Endothelial cell of umbilical vein (primary cell): Measurements from ENCODE around the gene COX5B. TPM values are rescaled to one million over a fixed set of nuclear protein-coding genes. Genes with fewer than 3 reads are reported as not detected.
A peak's percentile ranks its signal among the peaks of the same experiment; 100 is the strongest.
"Not testable (repeated sequence)": the region's sequence is repeated elsewhere in the genome, so short reads cannot be mapped to it uniquely, and the experiment has no call there.

Experiments
- BruUV-seq: library from RNA; stranded (reverse); fragments of 400-500 nt; replicated peaks from 2 replicates; lab custom pipeline; 2021; lab: Mats Ljungman, UMichigan
- CTCF ChIA-PET: fragments of 300-600, 350-600 bp; sonication (Branson Sonifier 250); formaldehyde crosslinking; loops from one replicate; lab custom pipeline; 2021; ENCODE audit warnings: antibody characterized with exemption, inconsistent platforms; lab: Charles Lee
- POLR2A ChIA-PET: fragments of 300-600, 350-600 bp; sonication (Branson Sonifier 250); formaldehyde crosslinking; loops from one replicate; lab custom pipeline; 2021; ENCODE audit warnings: antibody characterized with exemption, inconsistent platforms; lab: Charles Lee
- DNase-seq: peaks from one replicate; pipeline ENCODE4 v3.0.0-alpha.2; 2011; ENCODE audit warnings: low read depth, low spot score
- FAIRE-seq: peaks from 2 replicates; lab custom pipeline; 2011; peaks lifted over from hg19 to GRCh38; lab: Jason Lieb, UNC
- H2AFZ ChIP-seq: 2 replicates; pipeline ENCODE4 v1.6.0; 2012; ENCODE audit warnings: low read depth, low read length, control low read depth, inconsistent platforms
- H3K27ac ChIP-seq: 2 replicates; pipeline ENCODE4 v1.5.1; 2011; ENCODE audit warnings: low read depth, mild to moderate bottlenecking, control low read depth, low read length, moderate library complexity; ENCODE audit not compliant: insufficient read depth
- H3K27me3 ChIP-seq, 2 experiments: 2 replicates each; pipeline versions ENCODE4 v1.6.0 to v1.6.1; 2011; ENCODE audit warnings: low read length in 2 of 2, mixed read lengths in 1 of 2; ENCODE audit not compliant: control insufficient read depth in 2 of 2, insufficient read depth in 2 of 2
- H3K36me3 ChIP-seq, 2 experiments: 2 replicates in 1 of 2; 3 replicates in 1 of 2; pipeline ENCODE4 v1.5.1; 2011; ENCODE audit warnings: low read length in 2 of 2, mild to moderate bottlenecking in 1 of 2, moderate library complexity in 1 of 2; ENCODE audit not compliant: control insufficient read depth in 2 of 2, insufficient read depth in 2 of 2; ENCODE audit errors: extremely low read depth in 1 of 2
- H3K4me1 ChIP-seq: 3 replicates; pipeline ENCODE4 v1.5.1; 2011; ENCODE audit warnings: mild to moderate bottlenecking, low read length; ENCODE audit not compliant: control insufficient read depth, insufficient read depth; ENCODE audit errors: extremely low read depth
- H3K4me2 ChIP-seq: 2 replicates; pipeline ENCODE4 v1.6.1; 2011; ENCODE audit warnings: low read length, control low read depth, mixed read lengths; ENCODE audit not compliant: insufficient read depth
- H3K4me3 ChIP-seq, 3 experiments: fragments of 200-600 bp in 1 of 3; sonication (generic), shearing (Covaris generic) in 1 of 3; replicated peaks in 1 of 3; 2 replicates each; pipeline ENCODE4 v1.5.1; 2011 to 2016; ENCODE audit warnings: control low read depth in 3 of 3, low read length in 3 of 3, mild to moderate bottlenecking in 2 of 3, inconsistent platforms in 1 of 3, low read depth in 1 of 3, moderate library complexity in 1 of 3; ENCODE audit not compliant: insufficient read depth in 1 of 3
- H3K79me2 ChIP-seq: 2 replicates; pipeline ENCODE4 v1.6.0; 2012; ENCODE audit warnings: low read length, inconsistent platforms; ENCODE audit not compliant: control insufficient read depth, insufficient read depth
- H3K9ac ChIP-seq: replicated peaks from 2 replicates; pipeline ENCODE3; 2011; ENCODE audit warnings: low read length, control low read depth; ENCODE audit not compliant: insufficient read depth; ENCODE audit errors: extremely low read depth
- H3K9me1 ChIP-seq: replicated peaks from 3 replicates; pipeline ENCODE4 v1.6.0; 2011; ENCODE audit warnings: mild to moderate bottlenecking, low read length; ENCODE audit not compliant: control insufficient read depth, insufficient read depth; ENCODE audit errors: extremely low read depth
- H3K9me3 ChIP-seq: replicated peaks from 2 replicates; pipeline ENCODE4 v1.5.1; 2012; ENCODE audit warnings: low read length, inconsistent platforms; ENCODE audit not compliant: control insufficient read depth, insufficient read depth
- H4K20me1 ChIP-seq: replicated peaks from 2 replicates; pipeline ENCODE3; 2011; ENCODE audit warnings: mild to moderate bottlenecking, low read length; ENCODE audit not compliant: control insufficient read depth, insufficient read depth; ENCODE audit errors: extremely low read depth
- EZH2 ChIP-seq: IDR thresholded peaks from 2 replicates; pipeline ENCODE4 v1.6.1; 2012; ENCODE audit warnings: borderline replicate concordance, low read depth, mild to moderate bottlenecking, moderate library complexity, low read length, inconsistent platforms; ENCODE audit not compliant: severe bottlenecking
- FOS ChIP-seq: IDR thresholded peaks from 2 replicates; pipeline ENCODE4 v1.6.1; 2011; ENCODE audit warnings: mild to moderate bottlenecking, low read length, moderate library complexity, borderline replicate concordance; ENCODE audit not compliant: insufficient read depth
- GATA2 ChIP-seq: IDR thresholded peaks from 2 replicates; pipeline ENCODE4 v1.7.0; 2011; ENCODE audit warnings: low read depth, mild to moderate bottlenecking, moderate library complexity, mixed read lengths, low read length; ENCODE audit not compliant: insufficient read length, insufficient read depth
- JUN ChIP-seq: IDR thresholded peaks from 2 replicates; pipeline ENCODE4 v1.6.1; 2011; ENCODE audit warnings: borderline replicate concordance, low read depth; ENCODE audit not compliant: insufficient read length, insufficient read depth
- MYC ChIP-seq: IDR thresholded peaks from one replicate; pipeline ENCODE4 v1.6.1; 2011; ENCODE audit warnings: mild to moderate bottlenecking, low read depth, low read length
- POLR2A ChIP-seq: IDR thresholded peaks from 2 replicates; pipeline ENCODE4 v1.6.1; 2012; ENCODE audit warnings: low read depth, mild to moderate bottlenecking, control low read depth, low read length
- POLR2AphosphoS5 ChIP-seq: IDR thresholded peaks from 2 replicates; pipeline ENCODE4 v1.6.1; 2012; ENCODE audit warnings: low read depth, mild to moderate bottlenecking, control low read depth, low read length, moderate library complexity; ENCODE audit not compliant: insufficient read depth
- dilution Hi-C: fragments of 300-500 bp; cut with MboI; formaldehyde crosslinking; loops from one replicate; pipeline ENCODE4 v1.15.0; 2019; ENCODE audit warnings: low sequenced_read_pairs; ENCODE audit not compliant: extremely low pct_ligation_motif_present
- intact Hi-C: fragments of 100-400 bp; cut with micrococcal nuclease; formaldehyde crosslinking; loops from one replicate; pipeline ENCODE4 v1.10.0; 2022
- polyA plus RNA-seq, 4 experiments: library from polyadenylated mRNA; depleted of rRNA in 3 of 4; stranded (reverse) in 3 of 4; unstranded in 1 of 4; fragments of >200 nt; gene quantifications; 2 replicates each; pipeline versions ENCODE4 v1.2.1 to v1.2.3, GENCODE V29; 2011 to 2012; ENCODE audit warnings: missing spikeins in 1 of 4
- total RNA-seq: library from RNA; stranded (reverse); gene quantifications from 2 replicates; pipeline ENCODE4 v1.2.3, GENCODE V29; 2021
- TF ChIP-seq, protein P1 (sequence below), 2 donors: IDR thresholded peaks; 1 replicate in 1 of 2; 2 replicates in 1 of 2; pipeline ENCODE4 v1.5.1; 2011; ENCODE audit warnings: low read length in 2 of 2, mild to moderate bottlenecking in 2 of 2, moderate library complexity in 2 of 2, control low read depth in 1 of 2, inconsistent platforms in 1 of 2, low read depth in 1 of 2; ENCODE audit not compliant: insufficient read depth in 1 of 2; ENCODE audit errors: extremely low read depth in 1 of 2
- TF ChIP-seq, protein P2 (sequence below): IDR thresholded peaks from 2 replicates; pipeline ENCODE4 v1.6.1; 2011; ENCODE audit not compliant: insufficient read depth, insufficient read length

Gene COX5B
- total and polyA plus RNA-seq, 2 donors (not counting 3 experiments of a cell fraction or from before 2014, with no cell fraction given), result 167 to 329 TPM

DNA sequence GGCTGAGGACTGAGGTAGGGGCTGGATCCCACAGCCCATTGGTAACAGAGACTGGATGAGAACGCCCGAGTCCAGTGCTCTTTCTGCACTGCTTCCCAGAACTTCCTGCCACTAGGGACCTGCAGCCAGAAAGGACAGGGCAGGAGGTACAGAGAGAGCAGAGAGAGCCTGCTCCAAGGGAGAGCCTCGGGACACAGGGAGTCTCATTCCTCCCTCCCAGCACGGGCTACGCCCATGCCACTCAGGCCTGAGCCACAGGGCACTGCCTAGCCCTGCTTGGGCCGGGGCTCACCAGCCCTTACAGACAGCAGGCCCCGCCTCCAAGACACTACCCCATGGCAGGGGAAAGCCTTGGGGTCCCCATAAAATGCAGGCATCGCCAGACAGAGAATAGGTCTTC, 30.1 kb upstream of the COX5B start:
- H3K36me3 ChIP-seq, CTCF ChIA-PET, H2AFZ ChIP-seq, H3K27ac ChIP-seq, DNase-seq, H4K20me1 ChIP-seq, intact Hi-C loops, H3K4me2 ChIP-seq, H3K27me3 ChIP-seq, BruUV-seq, POLR2A ChIA-PET, dilution Hi-C loops, H3K9ac ChIP-seq, FAIRE-seq, H3K79me2 ChIP-seq, H3K4me1 ChIP-seq, H3K4me3 ChIP-seq, H3K9me3 ChIP-seq, H3K9me1 ChIP-seq: not testable (repeated sequence)

DNA sequence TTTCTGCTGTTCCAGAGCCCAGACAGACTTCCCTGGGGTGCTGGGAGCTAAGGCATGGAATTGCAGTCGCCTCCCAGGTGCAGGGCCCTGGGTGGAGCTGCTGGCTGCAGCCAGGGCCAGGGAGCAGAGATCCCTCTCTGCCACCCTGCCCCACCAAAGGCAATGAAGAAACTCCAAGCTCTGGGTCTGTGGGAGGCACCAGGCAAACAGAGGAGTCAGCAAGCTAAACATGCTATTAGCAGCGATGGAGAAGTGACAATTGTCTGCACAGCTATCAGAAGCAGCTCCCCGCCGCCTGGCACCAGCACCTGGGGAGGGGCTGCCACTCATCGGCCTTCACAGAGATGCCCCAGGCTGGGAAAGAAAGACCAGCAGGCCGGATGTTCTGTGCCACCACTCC, 28.0 kb upstream of the COX5B start:
- Histone ChIP-seq H4K20me1 (no peaks in the 10 kb centered on the region), H3K36me3 (no peaks in the 10 kb centered on the region), H3K4me1 (no peaks in the 10 kb centered on the region), H2AFZ (no peak overlapping the region), H3K27me3 (no peaks in the 10 kb centered on the region), H3K79me2 (no peaks in the 10 kb centered on the region), H3K9me1 (no peaks in the 10 kb centered on the region), H3K4me3 (no peak overlapping the region), H3K27ac (no peak overlapping the region), H3K9ac (no peak overlapping the region), H3K9me3 (no peaks in the 10 kb centered on the region), H3K4me2 (no peak overlapping the region)
- intact Hi-C loops, result no loop called here
- POLR2A ChIA-PET, result no interaction called here
- BruUV-seq, result no TSS peak
- dilution Hi-C loops, result no loop called here
- TF ChIP-seq POLR2A (no peak), POLR2AphosphoS5 (no peak), MYC (no peak), EZH2 (no peak), FOS (no peak), JUN (no peak), GATA2 (no peak)
- TF ChIP-seq, protein P1, sequence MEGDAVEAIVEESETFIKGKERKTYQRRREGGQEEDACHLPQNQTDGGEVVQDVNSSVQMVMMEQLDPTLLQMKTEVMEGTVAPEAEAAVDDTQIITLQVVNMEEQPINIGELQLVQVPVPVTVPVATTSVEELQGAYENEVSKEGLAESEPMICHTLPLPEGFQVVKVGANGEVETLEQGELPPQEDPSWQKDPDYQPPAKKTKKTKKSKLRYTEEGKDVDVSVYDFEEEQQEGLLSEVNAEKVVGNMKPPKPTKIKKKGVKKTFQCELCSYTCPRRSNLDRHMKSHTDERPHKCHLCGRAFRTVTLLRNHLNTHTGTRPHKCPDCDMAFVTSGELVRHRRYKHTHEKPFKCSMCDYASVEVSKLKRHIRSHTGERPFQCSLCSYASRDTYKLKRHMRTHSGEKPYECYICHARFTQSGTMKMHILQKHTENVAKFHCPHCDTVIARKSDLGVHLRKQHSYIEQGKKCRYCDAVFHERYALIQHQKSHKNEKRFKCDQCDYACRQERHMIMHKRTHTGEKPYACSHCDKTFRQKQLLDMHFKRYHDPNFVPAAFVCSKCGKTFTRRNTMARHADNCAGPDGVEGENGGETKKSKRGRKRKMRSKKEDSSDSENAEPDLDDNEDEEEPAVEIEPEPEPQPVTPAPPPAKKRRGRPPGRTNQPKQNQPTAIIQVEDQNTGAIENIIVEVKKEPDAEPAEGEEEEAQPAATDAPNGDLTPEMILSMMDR (IDR thresholded peaks at IDR 0.05; ENCODE audit: extremely low read depth in 1 of 2, insufficient read depth in 1 of 2, low read depth in 1 of 2, low read length in 2 of 2), result no peak
- TF ChIP-seq, protein P2, sequence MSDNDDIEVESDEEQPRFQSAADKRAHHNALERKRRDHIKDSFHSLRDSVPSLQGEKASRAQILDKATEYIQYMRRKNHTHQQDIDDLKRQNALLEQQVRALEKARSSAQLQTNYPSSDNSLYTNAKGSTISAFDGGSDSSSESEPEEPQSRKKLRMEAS, result no peak
- DNase-seq, result no peak
- FAIRE-seq, result no peak
- CTCF ChIA-PET, result no interaction called here

DNA sequence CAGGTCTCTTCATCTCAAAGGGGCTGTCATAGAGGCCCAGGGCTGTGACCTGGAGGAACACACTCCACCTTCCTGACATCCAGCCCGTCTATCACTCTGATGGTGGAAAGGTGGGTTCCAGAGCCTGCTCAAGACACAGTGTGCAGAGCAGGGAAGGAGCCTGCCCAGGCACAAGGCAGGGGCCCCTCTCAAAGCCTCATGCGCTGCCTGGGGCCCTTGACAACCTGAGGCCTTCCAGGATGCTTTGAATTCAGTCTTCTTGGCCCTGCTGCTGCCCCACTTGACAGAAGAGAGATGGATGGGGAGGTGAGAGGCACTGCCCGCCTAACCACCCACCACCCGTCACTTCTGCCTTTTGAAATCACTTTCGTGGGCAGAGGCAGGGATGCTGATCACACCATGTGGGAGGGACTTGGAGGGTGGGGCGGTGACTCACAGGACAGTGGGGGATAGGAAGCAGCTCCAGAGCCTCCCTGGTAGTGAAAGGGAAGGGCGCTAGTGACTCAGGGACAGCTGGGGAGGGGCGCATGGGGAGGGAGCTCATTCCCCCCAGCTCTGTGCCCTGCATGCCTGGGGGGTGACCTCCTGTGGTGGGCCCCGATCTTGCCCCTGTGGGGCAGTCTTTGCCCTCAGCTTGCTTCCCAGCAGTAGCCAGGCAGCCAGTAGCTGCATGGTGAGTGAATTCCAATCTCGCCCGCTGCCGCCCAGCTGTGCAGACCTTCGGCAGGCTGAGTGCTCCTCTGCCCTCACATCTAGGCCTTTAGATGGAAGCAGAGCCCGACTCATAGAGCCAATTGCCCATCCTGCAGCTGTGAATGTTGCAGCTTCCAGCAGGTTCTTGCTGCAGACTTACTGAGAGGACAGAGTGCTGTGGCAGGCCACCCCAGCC, 26.7 kb upstream of the COX5B start:
- H3K27me3 ChIP-seq, intact Hi-C loops, H3K79me2 ChIP-seq, H2AFZ ChIP-seq, H3K4me3 ChIP-seq, H3K27ac ChIP-seq, dilution Hi-C loops, H3K9ac ChIP-seq, H4K20me1 ChIP-seq, H3K9me1 ChIP-seq, CTCF ChIA-PET, H3K9me3 ChIP-seq, H3K4me2 ChIP-seq, POLR2A ChIA-PET, H3K36me3 ChIP-seq, BruUV-seq, H3K4me1 ChIP-seq, DNase-seq: not testable (repeated sequence)
- FAIRE-seq, result peak; percentile 65
